GM19372 (cell line): Measurements from ENCODE around the gene GABPA.
"Not testable (repeated sequence)": the region's sequence is repeated elsewhere in the genome, so short reads cannot be mapped to it uniquely, and the experiment has no call there.

Source experiments
- ATAC-seq: cut with Tn5 transposase; IDR thresholded peaks from one replicate; pipeline ENCODE4 v1.9.1; 2021; ENCODE audit warnings: mild to moderate bottlenecking, low read depth, moderate library complexity; ENCODE audit not compliant: unreplicated experiment

GABPA gene

GRCh38 chr21:25735646-25736597 is 1.1 kb downstream of the GABPA start:
- peak; percentile 5 for ATAC-seq

- no peak for ATAC-seq
These were observed 2.6 kb downstream of the GABPA start for GRCh38 chr21:25737421-25737820.

DNA sequence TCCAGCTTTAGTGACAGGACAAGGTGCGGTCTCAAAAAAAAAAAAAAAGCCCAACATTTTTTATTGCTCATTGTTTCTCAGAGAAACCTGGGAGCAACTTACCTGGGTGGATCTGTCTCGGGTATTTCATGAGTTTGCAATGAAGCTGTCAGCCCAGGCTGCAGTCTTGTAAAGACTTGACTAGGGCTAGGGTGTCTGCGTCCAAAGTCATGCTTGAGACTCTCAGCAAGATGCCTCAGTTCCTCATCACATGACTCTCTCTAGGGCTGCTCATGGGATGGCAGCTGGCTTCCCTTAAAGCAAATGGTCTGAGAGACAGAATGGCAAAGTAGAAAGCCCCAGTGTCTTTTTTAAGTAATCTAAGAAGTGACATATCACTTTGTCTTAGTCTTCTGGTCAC is 8.1 kb downstream of the GABPA start:
- no peak for ATAC-seq

DNA sequence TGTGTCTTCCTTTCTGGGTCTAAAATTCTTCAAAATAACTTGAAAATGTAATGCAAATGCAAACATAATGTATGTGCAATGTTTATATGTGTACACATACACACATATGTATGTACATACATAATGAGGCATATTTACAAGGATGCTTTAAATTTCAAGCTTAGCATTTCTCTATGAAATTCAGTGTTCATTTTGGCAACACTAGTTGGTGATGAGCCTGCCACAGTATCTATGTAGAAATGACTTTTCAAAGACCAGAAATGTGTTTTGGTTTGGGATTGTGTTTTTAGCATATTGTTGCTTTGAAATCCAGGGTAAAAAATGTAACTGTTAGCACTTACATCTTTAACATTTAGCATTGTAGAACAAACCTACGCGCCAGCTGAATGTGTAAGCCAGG is 10.1 kb downstream of the GABPA start:
- no peak for ATAC-seq

GRCh38 chr21:25750085-25750484 is 15.3 kb downstream of the GABPA start:
- ATAC-seq: no peak

GRCh38 chr21:25752416-25752815 is 17.6 kb downstream of the GABPA start:
- ATAC-seq: no peak

- ATAC-seq: no peak
These were observed 21.6 kb downstream of the GABPA start for GRCh38 chr21:25756190-25756932.

GRCh38 chr21:25757531-25757930 is 22.8 kb downstream of the GABPA start:
- ATAC-seq: no peak

DNA sequence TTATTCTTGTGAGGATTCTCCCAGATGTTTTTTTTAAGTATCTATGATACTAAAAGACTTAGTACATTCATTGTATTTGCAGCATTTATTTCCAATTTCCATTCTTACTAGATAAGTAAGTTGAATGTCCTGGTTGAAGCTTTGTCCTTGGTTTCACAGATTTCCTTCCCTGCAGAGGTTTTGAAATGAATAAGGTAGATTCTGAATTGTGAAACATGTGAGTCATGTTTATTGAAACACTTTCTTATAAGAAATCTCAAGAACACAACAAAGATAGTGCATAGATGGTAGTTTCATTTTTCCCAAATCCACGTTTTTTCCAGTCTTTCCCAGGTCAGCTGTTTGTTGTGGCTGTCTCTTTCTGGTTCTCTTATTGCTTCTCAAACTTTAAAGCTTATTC is 24.8 kb downstream of the GABPA start:
- ATAC-seq: no peak

GRCh38 chr21:25760061-25760460 is 25.3 kb downstream of the GABPA start:
- no peak for ATAC-seq

- no peak for ATAC-seq
These were observed 25.9 kb downstream of the GABPA start for GRCh38 chr21:25760677-25761076.

DNA sequence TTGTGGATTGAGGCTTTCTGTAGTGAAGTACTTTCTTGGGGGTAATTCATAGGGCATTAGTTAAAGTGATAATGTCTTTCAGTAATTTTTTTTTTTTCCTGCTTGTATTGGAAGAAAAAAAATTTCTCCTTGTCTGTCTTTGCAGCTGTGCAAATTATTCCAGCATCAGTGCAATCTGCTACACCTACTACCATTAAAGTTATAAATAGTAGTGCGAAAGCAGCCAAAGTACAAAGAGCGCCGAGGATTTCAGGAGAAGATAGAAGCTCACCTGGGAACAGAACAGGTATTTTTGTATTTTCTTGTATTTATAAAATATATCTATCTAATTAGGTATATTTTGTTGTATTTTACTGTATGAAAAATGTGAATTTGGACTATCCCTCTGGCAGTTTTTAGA is 29.3 kb downstream of the GABPA start:
- no peak for ATAC-seq

GRCh38 chr21:25767921-25768320 is 33.1 kb downstream of the GABPA start:
- no peak for ATAC-seq

DNA sequence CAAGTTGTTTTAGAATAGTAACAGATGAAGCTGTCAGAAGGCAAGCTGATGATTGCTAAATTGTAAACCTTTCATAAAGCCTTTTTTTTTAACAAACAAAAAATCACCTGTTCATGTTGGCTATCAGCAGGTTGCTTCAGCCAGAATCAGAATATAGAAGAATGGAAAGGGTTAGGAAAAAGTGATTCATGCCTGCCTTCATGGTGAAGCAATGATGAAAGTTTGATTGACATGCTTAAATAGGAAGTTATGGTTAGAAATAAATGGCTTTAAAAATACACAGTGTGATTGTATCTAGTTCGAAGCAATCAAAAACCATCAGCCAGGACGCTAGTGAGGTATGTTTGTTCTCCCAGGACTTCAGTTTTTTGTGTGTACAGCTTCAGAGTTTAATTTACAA is 37.9 kb downstream of the GABPA start:
- ATAC-seq: no peak

DNA sequence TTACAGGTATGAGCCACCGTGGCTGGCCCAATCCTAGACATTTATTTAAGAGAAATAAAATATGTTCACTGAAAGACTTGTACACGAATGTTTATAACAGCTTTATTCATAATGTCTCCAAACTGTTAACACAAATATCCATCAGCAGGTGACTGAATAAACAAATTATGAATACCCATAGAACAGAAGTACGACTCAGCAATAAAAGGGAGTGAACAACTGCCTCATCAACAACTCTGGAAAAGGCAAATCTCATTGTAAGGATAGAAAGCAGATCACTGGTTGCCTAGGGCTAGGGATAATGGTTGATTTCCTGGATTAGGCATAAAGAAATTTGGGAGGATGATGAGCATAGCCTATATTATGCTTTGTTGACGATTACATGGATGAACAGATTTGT is 41.7 kb downstream of the GABPA start:
- no peak for ATAC-seq

- not testable (repeated sequence) for ATAC-seq
These were observed 43.5 kb downstream of the GABPA start for GRCh38 chr21:25778126-25778875.

- ATAC-seq: no peak
These were observed 53.9 kb downstream of the GABPA start for GRCh38 chr21:25788677-25789076.

- peak; percentile 67 for ATAC-seq
These were observed 55.5 kb downstream of the GABPA start for GRCh38 chr21:25790122-25790877.

DNA sequence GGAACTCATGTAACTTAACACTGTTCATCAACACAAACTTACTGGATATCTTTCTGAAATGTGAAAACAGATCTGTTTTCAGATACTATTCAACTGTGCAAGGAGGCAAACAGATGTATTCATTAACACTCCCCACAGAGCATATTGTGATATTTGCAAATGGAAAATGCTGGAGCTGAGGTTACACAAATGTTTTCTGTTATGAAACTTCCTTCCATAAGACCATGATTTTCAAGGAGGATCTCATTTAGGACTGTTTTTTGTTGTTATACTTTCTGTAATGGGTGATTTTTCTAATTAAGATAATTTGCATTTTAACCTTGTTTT is 56.1 kb downstream of the GABPA start:
- ATAC-seq: no peak

DNA sequence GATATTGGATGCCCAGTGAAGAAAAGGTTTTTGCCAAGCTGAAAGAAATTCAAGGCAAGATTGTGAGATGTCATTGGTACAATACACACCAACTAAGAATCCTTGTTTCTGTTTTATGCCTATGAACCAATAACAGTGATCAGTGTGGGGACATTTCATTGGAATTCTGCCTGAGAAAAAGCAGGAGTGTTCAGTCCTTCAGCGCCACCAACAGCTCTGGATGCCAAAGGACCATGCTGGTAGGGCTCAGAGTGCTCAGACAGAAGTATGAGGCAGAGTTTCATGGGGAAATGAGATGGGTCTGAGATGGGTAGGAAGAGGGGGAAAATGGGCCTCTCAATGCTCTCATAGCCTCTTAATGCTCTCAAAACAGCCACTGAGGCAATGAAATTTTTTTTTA is 56.5 kb downstream of the GABPA start:
- no peak for ATAC-seq
